H1 (cell line): ENCODE data around the gene MCHR2. TPM values are rescaled to one million over a fixed set of nuclear protein-coding genes. Genes with fewer than 3 reads are reported as not detected.

Experiments
- FOSL1 ChIP-seq: IDR thresholded peaks from 2 replicates; pipeline ENCODE4 v1.6.1; 2011; ENCODE audit warnings: mild to moderate bottlenecking, low read depth, low read length, moderate library complexity; ENCODE audit not compliant: insufficient read depth
- polyA plus RNA-seq, 7 experiments: library from polyadenylated mRNA; depleted of rRNA in 3 of 7; stranded (reverse) in 5 of 7; unstranded in 2 of 7; fragments of >200 nt in 5 of 7; fragments of 200-250 nt in 2 of 7; gene quantifications; 1 replicate in 5 of 7; 2 replicates in 1 of 7; 4 replicates in 1 of 7; pipeline versions ENCODE4 v1.2.1 to v1.2.3, GENCODE V29; 2011 to 2013; ENCODE audit warnings: missing spikeins in 2 of 7, mixed read lengths in 2 of 7
- total RNA-seq: library from RNA; stranded (reverse); fragmentation: NEBNext Ultra II Directional; extraction: Animal tissue kit (Norgen Biotek cat#: 25700); gene quantifications from 2 replicates; pipeline ENCODE4 v1.2.1, GENCODE V29; 2021

Gene MCHR2
- total and polyA plus RNA-seq, 2 of the 8 experiments (the other 6 are each of a cell fraction or from before 2014, with no cell fraction given), result not detected

DNA sequence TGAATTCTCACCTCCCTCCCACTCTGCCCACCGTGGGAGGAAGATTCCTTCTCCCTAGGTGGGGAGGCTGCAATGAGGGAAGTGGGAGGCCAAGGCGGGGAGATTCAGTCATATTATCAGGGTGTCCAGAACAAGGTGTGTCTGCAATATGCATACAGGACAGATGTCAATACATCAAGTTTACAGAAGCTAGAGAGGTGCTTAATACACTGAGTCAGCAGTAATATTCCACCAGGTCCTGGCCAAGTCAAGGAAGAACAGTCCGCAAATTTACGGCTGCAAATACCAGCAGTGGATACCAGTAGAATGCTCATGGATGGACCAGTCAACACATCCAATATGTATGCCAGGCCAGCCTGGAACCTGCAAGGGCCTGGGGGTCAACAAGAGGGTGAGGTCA is 119.0 kb downstream of the MCHR2 start (continued):
- no peak for TF ChIP-seq FOSL1
- TF ChIP-seq, all 59 proteins: peak for 0
